AG09319 (cell line): ENCODE results near the gene CDC42BPA.

Source experiments
- DNase-seq: peaks from one replicate; pipeline ENCODE4 v3.0.0-alpha.2; 2010; ENCODE audit warnings: low read depth; ENCODE audit errors: extremely low read depth
- CTCF ChIP-seq: IDR thresholded peaks from 2 replicates; pipeline ENCODE4 v1.5.1; 2011; ENCODE audit warnings: low read depth, mild to moderate bottlenecking, inconsistent platforms, low read length, moderate library complexity

Gene CDC42BPA

DNA sequence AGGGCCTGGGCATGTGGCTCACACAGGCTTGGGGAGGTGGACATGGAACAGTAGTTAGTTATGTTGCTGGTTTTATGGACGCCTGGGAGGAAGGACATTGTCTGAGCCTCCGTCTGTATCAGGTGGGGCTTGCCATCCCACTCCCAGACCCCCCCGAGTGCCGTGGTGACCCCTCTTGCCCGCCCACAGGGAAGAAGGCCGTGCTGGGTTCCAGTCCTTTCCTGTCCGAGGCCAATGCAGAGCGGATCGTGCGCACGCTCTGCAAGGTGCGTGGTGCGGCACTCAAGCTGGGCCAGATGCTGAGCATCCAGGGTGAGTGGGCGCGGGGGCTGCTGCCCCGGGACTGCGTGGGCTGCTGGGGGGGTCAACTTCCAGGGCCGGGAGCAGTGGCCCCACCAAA is 336.5 kb downstream of the CDC42BPA start:
- TF ChIP-seq CTCF = no peak
- no peak for DNase-seq

- TF ChIP-seq CTCF = no peak
- DNase-seq = no peak
These were observed 336.9 kb downstream of the CDC42BPA start for GRCh38 chr1:226981386-226981817.

DNA sequence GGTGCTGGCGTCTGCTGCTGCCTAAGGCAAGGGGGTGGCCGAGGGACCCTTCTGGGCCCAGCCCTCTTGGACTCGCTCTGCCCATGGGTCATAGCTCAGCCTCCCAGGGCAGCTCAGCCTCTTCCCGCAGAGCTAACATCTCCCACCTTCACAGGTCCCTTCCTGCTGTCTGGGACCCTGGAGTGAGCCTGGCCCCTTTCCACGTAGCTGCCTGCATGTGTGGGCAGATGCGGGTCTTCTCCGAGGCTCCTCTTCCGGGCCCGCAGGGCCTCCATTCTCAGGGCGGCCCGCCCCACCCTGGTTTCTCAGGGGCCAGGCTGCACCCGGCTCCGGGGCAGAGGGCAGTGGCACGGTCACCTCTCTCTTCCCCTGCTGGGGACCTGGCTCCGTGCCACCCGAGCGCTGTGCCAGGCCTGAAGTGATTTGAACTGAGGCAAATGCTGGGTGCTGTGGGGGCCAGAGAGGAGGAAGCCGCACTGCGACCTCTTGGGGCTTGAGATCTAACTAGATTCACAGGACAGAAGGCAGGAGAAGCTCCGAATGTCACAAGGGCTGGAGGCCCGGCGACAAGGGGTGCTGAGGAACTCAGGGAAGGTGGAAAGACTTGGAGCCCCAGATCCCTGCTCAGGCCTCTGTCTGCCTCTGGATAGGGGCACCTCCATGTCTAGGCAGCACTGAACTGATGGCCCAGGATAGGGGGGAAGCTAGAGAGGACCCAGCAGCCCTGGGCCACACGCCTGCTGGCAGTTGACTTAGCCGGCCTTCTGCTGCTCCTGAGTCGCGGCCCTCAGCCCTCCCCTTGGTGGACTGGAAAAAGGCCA is 337.5 kb downstream of the CDC42BPA start:
- no peak for TF ChIP-seq CTCF
- DNase-seq = no peak

GRCh38 chr1:226980122-226980560 is 338.2 kb downstream of the CDC42BPA start:
- TF ChIP-seq CTCF = no peak
- DNase-seq = no peak

GRCh38 chr1:226979517-226980121 is 338.7 kb downstream of the CDC42BPA start:
- no peak for DNase-seq
- no peak for TF ChIP-seq CTCF

DNA sequence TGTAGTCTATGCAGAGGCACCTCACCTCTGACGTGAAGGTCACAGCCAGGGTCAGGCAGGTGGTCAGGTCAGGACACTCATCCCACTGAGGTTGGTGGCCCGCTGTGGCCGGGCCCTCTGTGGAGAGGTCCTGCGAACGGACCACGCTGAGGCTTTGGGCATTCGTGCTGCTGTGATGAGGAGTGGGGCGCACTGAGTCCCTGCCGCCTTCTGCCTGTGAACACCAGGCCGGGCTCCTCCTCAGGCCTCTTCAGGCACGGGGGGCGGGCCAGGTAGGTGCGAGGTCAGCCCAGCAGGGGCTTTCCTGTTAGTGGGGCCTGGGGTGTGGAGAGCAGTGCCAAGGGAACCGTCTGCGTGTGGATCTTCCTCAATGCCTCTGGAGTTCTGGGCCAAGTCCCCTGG is 339.2 kb downstream of the CDC42BPA start:
- no peak for DNase-seq

More for the DNA sequence above, 339.2 kb downstream of the CDC42BPA start:
- TF ChIP-seq CTCF = no peak
